Measurements from ENCODE around the gene SORCS3.

DNA sequence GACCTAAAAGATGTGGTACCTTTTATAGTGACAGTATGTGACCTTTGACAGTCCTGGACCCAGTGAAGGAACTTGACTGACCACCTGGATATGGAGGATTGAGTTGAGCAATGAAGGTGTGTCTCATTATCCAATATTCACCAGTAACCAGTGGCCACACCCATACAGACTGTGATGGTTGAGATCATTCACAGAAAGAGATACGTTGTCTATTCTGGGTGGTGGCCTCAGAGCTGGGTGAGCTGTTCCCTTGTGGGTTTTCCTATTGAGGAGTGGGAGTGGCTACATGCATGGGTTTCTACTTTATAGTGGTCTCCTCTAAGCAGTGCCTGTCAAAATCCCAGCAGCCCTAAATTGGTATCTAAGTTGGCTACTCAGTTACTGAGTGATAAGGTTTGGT, 507.4 kb downstream of the SORCS3 start:
- no peak for TF ChIP-seq CTCF (IDR thresholded peaks at IDR 0.05)
- no peak for TF ChIP-seq POLR2A (IDR thresholded peaks at IDR 0.05)
